Activated naive CD8-positive, alpha-beta T cell (primary cell): ENCODE results near the gene CDH4.

Experiments used
- H3K27ac Mint-ChIP-seq: one replicate; pipeline ENCODE4 v1.8.0; 2021; ENCODE audit warnings: mixed read lengths
- H3K27me3 Mint-ChIP-seq: one replicate; pipeline ENCODE4 v1.8.0; 2021; ENCODE audit warnings: mixed read lengths
- H3K36me3 Mint-ChIP-seq: one replicate; pipeline ENCODE4 v1.8.0; 2021; ENCODE audit warnings: mixed read lengths
- H3K4me1 Mint-ChIP-seq: one replicate; pipeline ENCODE4 v1.8.0; 2021; ENCODE audit warnings: low read depth, mixed read lengths
- H3K4me3 Mint-ChIP-seq: one replicate; pipeline ENCODE4 v1.8.0; 2021; ENCODE audit warnings: mild to moderate bottlenecking, mixed read lengths
- H3K9me3 Mint-ChIP-seq: one replicate; pipeline ENCODE4 v1.8.0; 2021; ENCODE audit warnings: low read depth, mixed read lengths

The CDH4 gene

GRCh38 chr20:61841966-61842365 lies 589.9 kb downstream of the CDH4 start:
- H3K27me3 Mint-ChIP-seq, result no peaks in the 10 kb centered on the region
- no peaks in the 10 kb centered on the region for H3K36me3 Mint-ChIP-seq
- H3K27ac Mint-ChIP-seq, result no peak overlapping the region
- H3K4me3 Mint-ChIP-seq, result no peak overlapping the region
- no peaks in the 10 kb centered on the region for H3K4me1 Mint-ChIP-seq
- H3K9me3 Mint-ChIP-seq, result no peaks in the 10 kb centered on the region

- Mint-ChIP-seq H3K36me3 (no peaks in the 10 kb centered on the region), H3K27me3 (no peaks in the 10 kb centered on the region), H3K4me1 (no peaks in the 10 kb centered on the region), H3K9me3 (no peaks in the 10 kb centered on the region), H3K27ac (no peak overlapping the region), H3K4me3 (no peak overlapping the region)
These were observed 592.6 kb downstream of the CDH4 start for GRCh38 chr20:61844621-61845020.

DNA sequence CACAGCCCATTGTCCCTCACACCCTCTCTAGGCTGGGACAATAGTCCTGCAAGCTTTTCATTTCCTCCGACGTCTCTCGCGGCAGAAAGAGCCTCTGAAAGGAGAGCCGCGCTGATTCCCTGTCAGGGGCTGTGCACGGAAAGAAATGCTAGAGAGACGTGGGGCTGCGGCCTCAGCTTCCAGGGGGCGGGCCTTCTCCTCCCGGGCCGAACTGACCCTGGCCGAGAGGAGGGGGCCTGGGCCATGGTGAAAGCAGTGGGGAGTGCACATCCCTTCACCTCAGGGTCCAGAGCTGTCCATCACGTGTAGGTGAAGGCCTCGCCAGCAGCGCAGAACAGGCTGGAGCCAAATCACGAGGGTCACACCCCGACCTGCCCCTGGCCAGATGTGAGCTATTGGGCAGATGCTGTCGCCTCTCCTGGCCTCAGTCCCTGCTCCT lies 593.2 kb downstream of the CDH4 start:
- H3K36me3 Mint-ChIP-seq, result no peaks in the 10 kb centered on the region
- no peaks in the 10 kb centered on the region for H3K4me1 Mint-ChIP-seq
- H3K27me3 Mint-ChIP-seq, result no peaks in the 10 kb centered on the region
- no peak overlapping the region for H3K27ac Mint-ChIP-seq
- H3K9me3 Mint-ChIP-seq, result no peaks in the 10 kb centered on the region
- no peak overlapping the region for H3K4me3 Mint-ChIP-seq

DNA sequence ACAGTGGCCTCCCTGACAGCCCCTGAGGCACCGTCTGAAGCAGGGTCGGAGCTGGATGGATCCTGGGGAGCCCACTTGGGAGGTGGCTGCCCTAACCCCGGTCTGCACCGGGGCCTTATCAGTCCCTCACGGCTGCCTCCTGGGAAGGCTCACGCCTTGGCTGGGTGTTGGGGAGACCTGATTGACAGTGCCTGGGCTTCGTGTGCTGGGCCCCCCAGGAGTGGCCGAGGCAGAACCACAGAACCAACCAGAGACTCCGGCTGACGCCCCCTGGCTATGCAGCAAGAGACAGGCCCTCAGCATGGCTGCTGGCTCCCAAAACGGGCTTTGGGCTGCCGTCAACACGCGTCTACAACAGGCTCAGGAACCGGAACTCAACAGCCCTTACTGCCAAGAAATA lies 594.0 kb downstream of the CDH4 start:
- H3K27me3 Mint-ChIP-seq, result no peaks in the 10 kb centered on the region
- H3K27ac Mint-ChIP-seq, result no peak overlapping the region
- no peaks in the 10 kb centered on the region for H3K4me1 Mint-ChIP-seq
- H3K9me3 Mint-ChIP-seq, result no peaks in the 10 kb centered on the region
- H3K4me3 Mint-ChIP-seq, result no peak overlapping the region
- H3K36me3 Mint-ChIP-seq, result no peaks in the 10 kb centered on the region

DNA sequence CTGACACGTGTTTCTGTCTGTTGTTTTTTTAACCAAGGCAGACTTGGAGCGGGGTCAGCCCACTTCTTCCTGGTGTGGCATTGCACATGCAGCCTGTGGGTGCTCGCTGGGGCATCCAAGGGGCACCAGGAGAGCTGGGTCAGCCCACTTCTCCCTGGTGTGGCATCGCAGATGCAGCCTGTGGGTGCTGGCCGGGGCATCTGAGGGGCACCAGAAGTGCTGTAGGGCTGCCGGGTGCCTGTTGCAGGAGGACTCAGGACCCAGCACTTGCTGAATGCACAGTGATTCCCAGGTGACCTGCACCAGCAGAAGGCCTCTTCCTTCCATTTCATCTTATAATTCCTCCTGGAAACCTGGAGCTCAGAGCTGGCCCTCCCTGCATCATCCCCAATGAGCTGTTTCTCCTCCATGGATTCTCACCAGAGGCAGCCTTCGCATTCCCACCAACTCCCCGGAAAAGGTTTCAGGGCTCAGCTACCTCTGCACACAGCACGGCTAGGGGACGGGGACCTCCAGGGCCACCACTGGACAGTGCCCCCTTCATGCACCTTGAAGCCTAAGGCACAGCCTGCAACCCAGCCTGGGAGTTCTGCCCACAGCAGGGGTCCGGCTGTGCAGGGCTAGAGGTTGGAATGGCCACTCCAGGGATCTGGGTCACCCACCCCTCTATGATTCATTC lies 594.8 kb downstream of the CDH4 start:
- Mint-ChIP-seq H3K27ac (no peak overlapping the region), H3K27me3 (no peaks in the 10 kb centered on the region), H3K36me3 (no peaks in the 10 kb centered on the region), H3K4me1 (no peaks in the 10 kb centered on the region), H3K4me3 (no peak overlapping the region), H3K9me3 (no peaks in the 10 kb centered on the region)

- Mint-ChIP-seq H3K4me1 (no peaks in the 10 kb centered on the region), H3K9me3 (no peaks in the 10 kb centered on the region), H3K27me3 (no peaks in the 10 kb centered on the region), H3K4me3 (no peak overlapping the region), H3K27ac (no peak overlapping the region), H3K36me3 (no peaks in the 10 kb centered on the region)
These were observed 595.3 kb downstream of the CDH4 start for GRCh38 chr20:61847420-61847748.

DNA sequence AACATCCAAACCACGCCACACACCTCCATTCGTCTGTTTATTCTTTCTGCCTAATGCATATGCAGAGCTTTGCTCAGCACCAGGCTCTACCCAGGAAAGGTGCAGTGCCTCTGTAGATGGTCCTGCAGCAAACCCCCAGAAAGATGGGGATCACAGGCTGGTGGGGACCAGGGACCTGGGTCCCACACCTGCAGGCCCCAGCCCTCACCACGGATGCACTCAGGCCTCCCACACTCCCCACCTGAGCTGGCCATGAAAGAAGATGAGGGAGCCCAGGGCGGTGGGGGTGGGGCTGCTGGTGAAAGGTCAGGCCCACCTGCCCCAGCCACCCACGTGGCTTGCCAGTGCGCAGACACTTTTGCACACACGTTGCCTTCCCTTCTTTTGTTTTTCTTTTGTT lies 595.9 kb downstream of the CDH4 start:
- H3K27ac Mint-ChIP-seq, result no peak overlapping the region
- H3K4me3 Mint-ChIP-seq, result no peak overlapping the region
- H3K27me3 Mint-ChIP-seq, result no peaks in the 10 kb centered on the region
- no peaks in the 10 kb centered on the region for H3K4me1 Mint-ChIP-seq
- no peaks in the 10 kb centered on the region for H3K9me3 Mint-ChIP-seq
- H3K36me3 Mint-ChIP-seq, result no peaks in the 10 kb centered on the region

DNA sequence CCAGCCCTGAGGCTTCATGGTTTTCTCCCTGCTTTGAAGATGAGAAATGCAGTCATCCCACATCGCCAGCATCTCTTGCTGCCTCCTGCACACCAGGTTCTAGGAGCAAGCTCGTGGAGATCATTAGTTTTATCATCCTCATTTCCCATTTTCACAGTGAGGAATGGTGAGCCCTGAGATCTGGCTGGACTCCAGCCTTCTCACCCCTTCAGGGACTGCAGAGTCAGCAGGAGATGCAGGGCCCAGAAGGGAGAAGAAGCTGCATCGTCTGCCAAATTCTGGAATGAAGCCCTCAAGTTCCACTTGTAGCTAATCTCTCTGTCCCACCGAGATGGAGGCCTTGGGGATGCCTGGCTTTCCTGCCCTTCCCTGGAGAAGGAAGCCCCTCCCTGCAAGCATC lies 596.8 kb downstream of the CDH4 start:
- no peaks in the 10 kb centered on the region for H3K36me3 Mint-ChIP-seq
- H3K4me3 Mint-ChIP-seq, result no peak overlapping the region
- H3K9me3 Mint-ChIP-seq, result no peaks in the 10 kb centered on the region
- H3K27me3 Mint-ChIP-seq, result no peaks in the 10 kb centered on the region
- H3K4me1 Mint-ChIP-seq, result no peaks in the 10 kb centered on the region
- H3K27ac Mint-ChIP-seq, result no peak overlapping the region

GRCh38 chr20:61849376-61849775 lies 597.3 kb downstream of the CDH4 start:
- no peaks in the 10 kb centered on the region for H3K36me3 Mint-ChIP-seq
- H3K27me3 Mint-ChIP-seq, result no peaks in the 10 kb centered on the region
- H3K4me1 Mint-ChIP-seq, result no peaks in the 10 kb centered on the region
- no peak overlapping the region for H3K4me3 Mint-ChIP-seq
- H3K9me3 Mint-ChIP-seq, result no peaks in the 10 kb centered on the region
- no peak overlapping the region for H3K27ac Mint-ChIP-seq

DNA sequence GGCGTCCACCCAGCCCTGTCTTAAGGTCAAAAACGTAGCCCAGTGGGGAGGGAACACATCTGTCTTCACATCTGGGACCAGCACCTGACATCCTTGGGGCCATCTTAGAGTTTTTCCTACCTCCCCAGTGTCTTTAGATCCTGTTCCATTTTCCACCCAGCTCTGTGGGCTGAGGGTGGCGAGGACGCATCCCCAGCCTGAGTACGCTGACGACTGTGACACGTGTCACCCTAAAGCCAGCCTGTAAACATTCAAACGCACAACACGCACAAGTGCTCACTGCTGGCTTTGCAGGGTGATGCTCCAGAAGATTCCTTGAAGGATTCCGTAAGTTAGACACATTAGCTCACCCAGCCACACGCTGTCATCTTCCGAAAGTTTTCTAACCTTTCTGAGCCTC lies 597.8 kb downstream of the CDH4 start:
- Mint-ChIP-seq H3K36me3 (no peaks in the 10 kb centered on the region), H3K27me3 (no peaks in the 10 kb centered on the region), H3K9me3 (no peaks in the 10 kb centered on the region), H3K4me1 (no peaks in the 10 kb centered on the region), H3K4me3 (no peak overlapping the region), H3K27ac (no peak overlapping the region)

- H3K9me3 Mint-ChIP-seq, result no peaks in the 10 kb centered on the region
- no peaks in the 10 kb centered on the region for H3K36me3 Mint-ChIP-seq
- no peak overlapping the region for H3K4me3 Mint-ChIP-seq
- H3K27ac Mint-ChIP-seq, result no peak overlapping the region
- no peaks in the 10 kb centered on the region for H3K27me3 Mint-ChIP-seq
- no peaks in the 10 kb centered on the region for H3K4me1 Mint-ChIP-seq
These were observed 598.4 kb downstream of the CDH4 start for GRCh38 chr20:61850457-61850856.

GRCh38 chr20:61850926-61851900 lies 599.2 kb downstream of the CDH4 start:
- Mint-ChIP-seq H3K4me3 (no peak overlapping the region), H3K27ac (no peak overlapping the region), H3K4me1 (no peaks in the 10 kb centered on the region), H3K9me3 (no peaks in the 10 kb centered on the region), H3K27me3 (no peaks in the 10 kb centered on the region), H3K36me3 (no peaks in the 10 kb centered on the region)

DNA sequence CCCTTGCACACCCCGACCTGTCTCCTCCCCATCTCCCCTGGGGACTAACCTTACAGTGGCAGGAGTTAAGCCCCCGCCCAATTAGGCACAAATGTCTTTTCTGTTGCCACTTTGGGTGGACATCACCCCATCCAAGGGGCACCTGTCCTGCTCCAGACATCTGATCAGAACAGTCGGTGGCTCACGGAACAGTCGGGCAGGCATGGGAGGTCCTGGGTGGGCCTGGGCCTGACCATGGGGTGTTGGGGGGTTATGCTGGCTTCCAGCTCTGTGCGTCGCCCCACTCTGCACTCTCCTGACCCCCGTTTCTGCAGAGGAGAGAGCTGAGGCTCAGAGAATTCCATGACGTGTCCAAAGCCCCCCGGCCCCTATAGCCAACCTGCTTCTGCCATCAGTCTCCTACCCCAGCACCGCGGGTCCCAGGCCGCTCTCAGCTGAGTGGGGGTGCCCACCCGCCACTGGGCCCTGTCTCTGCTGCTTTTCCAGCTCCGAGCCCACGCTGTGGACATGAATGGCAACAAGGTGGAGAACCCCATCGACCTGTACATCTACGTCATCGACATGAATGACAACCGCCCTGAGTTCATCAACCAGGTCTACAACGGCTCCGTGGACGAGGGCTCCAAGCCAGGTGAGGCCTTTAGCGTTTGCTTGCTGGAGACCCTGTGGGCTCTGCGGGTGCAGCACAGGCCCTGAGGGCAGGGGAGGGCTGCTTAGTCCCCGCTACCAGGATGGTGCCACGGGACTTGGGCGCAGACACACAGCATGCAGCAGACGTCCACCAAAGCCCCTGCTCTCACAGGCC lies 600.4 kb downstream of the CDH4 start:
- Mint-ChIP-seq H3K36me3 (no peaks in the 10 kb centered on the region), H3K27me3 (no peaks in the 10 kb centered on the region), H3K9me3 (no peaks in the 10 kb centered on the region), H3K27ac (no peak overlapping the region), H3K4me3 (no peak overlapping the region), H3K4me1 (no peaks in the 10 kb centered on the region)

DNA sequence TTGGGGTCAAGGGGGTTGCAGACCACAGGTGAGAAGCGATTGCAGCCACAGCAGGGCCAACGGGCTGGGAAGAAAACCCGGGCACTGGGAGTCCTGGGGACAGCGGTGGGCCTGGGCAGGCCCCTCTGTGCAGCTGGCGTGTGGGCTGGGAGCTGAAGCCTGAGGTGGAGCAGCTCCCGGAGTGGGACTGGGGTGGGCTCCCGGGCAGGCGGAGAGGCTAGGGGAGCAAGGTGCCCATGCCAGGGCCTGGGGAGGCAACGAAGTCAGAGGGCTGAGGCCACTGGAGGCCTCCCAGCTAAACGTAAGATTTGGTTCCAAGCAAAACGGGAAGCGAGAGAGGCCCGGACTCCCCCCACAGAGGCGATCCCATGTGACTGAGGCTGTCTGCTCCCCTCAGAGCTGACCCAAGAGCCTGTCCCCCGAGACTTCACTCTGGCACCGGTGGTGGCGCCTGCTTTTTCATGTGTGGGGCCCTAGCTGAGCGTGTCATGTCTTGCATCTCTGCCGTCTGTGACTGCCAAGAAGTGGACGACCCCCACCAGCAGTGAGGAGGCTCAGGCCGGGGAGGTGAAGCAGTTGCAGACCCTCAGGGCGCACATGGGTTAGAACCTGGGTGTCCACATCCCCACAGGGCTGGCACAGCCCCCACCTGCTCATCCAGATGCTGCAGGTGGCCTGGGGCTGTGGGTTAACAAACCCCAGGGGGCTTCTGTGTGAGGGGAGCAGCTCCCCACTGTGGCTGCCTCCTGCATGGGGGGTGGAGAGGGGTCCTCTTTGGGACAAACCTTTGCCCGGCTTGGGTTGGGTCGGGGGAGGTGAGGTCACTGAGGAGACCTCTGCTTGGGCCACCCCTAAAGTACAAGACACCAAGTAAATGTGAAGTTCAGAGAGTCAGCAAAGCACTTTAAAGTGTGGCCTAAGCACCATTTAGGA lies 601.3 kb downstream of the CDH4 start:
- Mint-ChIP-seq H3K27me3 (no peaks in the 10 kb centered on the region), H3K36me3 (no peaks in the 10 kb centered on the region), H3K27ac (no peak overlapping the region), H3K4me1 (no peaks in the 10 kb centered on the region), H3K4me3 (no peak overlapping the region), H3K9me3 (no peaks in the 10 kb centered on the region)
